NB4 (cell line): Measurements from ENCODE around the gene KIF5C.
A peak's percentile ranks its signal among the peaks of the same experiment; 100 is the strongest.

Source experiments
- DNase-seq: peaks from one replicate; pipeline ENCODE4 v3.0.0; 2010; ENCODE audit warnings: low read depth
- H3K4me3 ChIP-seq: one replicate; pipeline ENCODE4 v1.5.1; 2011; ENCODE audit warnings: mild to moderate bottlenecking, low read depth, low read length, moderate library complexity
- MYC ChIP-seq: IDR thresholded peaks from 2 replicates; pipeline ENCODE4 v1.6.1; 2011; ENCODE audit warnings: low read depth, low read length
- POLR2A ChIP-seq: IDR thresholded peaks from 2 replicates; pipeline ENCODE4 v1.6.1; 2011; ENCODE audit warnings: mild to moderate bottlenecking; ENCODE audit not compliant: insufficient read length; ENCODE audit errors: extremely low read depth
- TF ChIP-seq, protein P1 (sequence below): IDR thresholded peaks from one replicate; pipeline ENCODE4 v1.5.1; 2012; ENCODE audit warnings: low read depth, low read length
- TF ChIP-seq, protein P2 (sequence below): IDR thresholded peaks from 2 replicates; pipeline ENCODE4 v1.6.1; 2011; ENCODE audit warnings: low read depth, low read length

Gene KIF5C

DNA sequence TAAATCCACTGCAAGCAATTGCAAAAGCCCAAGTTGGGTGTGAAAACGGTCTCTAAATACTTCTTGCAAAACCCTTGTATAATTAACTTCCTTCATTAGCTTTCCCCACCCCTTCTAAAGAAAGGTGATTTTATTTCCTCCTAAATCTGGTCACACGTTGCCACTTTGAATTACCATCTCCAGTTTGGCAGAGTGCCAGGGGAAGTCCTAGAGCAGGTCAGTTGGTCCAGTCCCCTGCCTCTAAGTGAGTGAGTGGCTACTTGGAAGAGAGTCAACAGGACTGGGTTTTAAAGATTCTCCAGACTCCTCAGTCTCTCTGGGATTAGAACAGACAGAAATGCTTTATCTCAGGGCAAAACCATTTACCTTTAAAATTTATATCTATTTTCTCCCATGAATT, 144.7 kb downstream of the KIF5C start:
- DNase-seq = peak; percentile 29
- no peak overlapping the region for H3K4me3 ChIP-seq
- TF ChIP-seq, protein P1, sequence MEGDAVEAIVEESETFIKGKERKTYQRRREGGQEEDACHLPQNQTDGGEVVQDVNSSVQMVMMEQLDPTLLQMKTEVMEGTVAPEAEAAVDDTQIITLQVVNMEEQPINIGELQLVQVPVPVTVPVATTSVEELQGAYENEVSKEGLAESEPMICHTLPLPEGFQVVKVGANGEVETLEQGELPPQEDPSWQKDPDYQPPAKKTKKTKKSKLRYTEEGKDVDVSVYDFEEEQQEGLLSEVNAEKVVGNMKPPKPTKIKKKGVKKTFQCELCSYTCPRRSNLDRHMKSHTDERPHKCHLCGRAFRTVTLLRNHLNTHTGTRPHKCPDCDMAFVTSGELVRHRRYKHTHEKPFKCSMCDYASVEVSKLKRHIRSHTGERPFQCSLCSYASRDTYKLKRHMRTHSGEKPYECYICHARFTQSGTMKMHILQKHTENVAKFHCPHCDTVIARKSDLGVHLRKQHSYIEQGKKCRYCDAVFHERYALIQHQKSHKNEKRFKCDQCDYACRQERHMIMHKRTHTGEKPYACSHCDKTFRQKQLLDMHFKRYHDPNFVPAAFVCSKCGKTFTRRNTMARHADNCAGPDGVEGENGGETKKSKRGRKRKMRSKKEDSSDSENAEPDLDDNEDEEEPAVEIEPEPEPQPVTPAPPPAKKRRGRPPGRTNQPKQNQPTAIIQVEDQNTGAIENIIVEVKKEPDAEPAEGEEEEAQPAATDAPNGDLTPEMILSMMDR = no peak
- TF ChIP-seq, protein P2, sequence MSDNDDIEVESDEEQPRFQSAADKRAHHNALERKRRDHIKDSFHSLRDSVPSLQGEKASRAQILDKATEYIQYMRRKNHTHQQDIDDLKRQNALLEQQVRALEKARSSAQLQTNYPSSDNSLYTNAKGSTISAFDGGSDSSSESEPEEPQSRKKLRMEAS = no peak
- TF ChIP-seq POLR2A (no peak), MYC (no peak)

DNA sequence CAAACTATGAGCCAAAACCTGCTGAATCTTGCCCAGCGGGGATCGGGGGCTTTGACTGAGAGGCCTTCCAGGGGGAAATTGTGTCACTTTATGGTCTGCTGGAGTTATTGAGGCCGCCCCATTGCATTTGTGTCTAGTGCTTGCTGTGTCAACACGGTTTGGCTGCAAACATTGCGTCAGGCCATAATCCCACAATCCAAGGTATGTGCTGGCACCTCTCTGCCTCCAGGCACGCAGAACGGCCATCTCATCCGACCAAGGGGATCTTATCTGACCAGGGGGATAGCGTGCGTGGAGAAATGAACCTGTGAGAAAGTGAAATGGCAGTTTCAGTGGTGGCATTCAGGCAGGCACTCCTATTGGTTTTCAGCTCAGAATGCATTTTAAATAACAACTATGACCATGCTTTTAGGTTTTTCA, 145.4 kb downstream of the KIF5C start:
- peak; percentile 26 for DNase-seq
- H3K4me3 ChIP-seq = no peak overlapping the region
- TF ChIP-seq, protein P2 = no peak
- TF ChIP-seq POLR2A = no peak
- no peak for TF ChIP-seq MYC
- TF ChIP-seq, protein P1 = no peak

DNA sequence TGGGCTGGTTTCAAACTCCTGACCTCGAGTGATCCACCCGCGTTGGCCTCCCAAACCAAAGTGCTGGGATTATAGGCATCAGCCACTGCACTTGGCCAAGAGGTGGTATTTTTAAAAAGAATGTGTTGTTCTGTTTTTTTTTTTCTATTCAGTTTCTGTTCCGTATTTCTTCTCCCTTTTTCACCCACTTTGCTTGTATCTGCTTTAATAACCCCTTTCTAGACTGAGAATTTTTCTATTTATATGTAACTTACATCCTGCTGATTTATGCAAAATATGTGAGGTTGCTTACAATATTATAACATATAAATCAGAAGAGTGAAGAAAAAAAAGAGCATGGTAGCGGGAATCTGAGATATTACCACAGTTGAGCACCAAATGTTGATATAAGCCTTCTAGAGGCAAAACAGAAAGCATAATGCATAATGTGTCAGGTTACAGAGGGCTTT, 146.3 kb downstream of the KIF5C start:
- H3K4me3 ChIP-seq = no peak overlapping the region
- DNase-seq = no peak
- TF ChIP-seq, protein P2 = no peak
- TF ChIP-seq, protein P1 = no peak
- no peak for TF ChIP-seq MYC
- no peak for TF ChIP-seq POLR2A

DNA sequence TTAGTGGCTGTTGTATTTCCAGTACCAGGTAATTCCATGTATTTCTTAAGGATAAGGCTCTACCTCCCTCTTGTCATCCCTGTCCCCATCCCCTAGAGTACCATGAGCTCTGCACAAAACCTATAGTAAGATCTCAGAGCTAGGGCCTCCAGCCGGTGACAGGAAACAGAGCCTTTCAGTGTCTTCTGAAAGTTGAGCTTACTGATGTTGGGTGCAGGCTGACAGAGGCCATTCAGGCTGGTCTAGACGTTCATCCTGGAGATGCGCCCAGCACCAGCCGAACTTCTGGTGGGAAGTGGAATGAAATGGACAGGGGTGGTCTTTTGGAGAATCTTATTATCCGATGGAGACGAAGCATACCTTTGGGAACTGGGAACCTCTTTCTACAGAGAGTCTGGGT, 146.7 kb downstream of the KIF5C start:
- no peak overlapping the region for H3K4me3 ChIP-seq
- no peak for DNase-seq
- TF ChIP-seq POLR2A (no peak), MYC (no peak)
- TF ChIP-seq, protein P1 = no peak
- TF ChIP-seq, protein P2 = no peak

DNA sequence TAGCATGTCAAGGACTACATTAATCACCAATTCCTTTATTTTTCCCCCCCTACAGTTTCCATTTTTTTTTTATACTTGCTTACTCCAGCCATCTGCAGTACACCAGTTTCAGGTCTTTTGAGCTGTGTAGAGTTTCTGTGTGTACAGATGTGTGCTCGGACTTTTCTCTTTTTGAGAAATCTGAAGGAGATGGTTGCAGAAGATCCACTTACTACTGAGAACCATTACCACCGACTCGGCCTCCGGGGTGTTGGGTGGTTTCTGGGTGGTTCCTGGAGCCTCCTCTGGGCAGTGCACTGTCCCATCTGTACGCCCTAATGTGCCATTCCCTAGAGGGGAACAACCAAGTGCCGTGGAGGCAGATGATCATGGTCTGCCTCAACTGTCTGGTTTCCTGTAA, 148.1 kb downstream of the KIF5C start:
- DNase-seq = no peak
- TF ChIP-seq, protein P2 = no peak
- TF ChIP-seq POLR2A = no peak
- TF ChIP-seq, protein P1 = no peak
- no peak for TF ChIP-seq MYC
- no peak overlapping the region for H3K4me3 ChIP-seq

DNA sequence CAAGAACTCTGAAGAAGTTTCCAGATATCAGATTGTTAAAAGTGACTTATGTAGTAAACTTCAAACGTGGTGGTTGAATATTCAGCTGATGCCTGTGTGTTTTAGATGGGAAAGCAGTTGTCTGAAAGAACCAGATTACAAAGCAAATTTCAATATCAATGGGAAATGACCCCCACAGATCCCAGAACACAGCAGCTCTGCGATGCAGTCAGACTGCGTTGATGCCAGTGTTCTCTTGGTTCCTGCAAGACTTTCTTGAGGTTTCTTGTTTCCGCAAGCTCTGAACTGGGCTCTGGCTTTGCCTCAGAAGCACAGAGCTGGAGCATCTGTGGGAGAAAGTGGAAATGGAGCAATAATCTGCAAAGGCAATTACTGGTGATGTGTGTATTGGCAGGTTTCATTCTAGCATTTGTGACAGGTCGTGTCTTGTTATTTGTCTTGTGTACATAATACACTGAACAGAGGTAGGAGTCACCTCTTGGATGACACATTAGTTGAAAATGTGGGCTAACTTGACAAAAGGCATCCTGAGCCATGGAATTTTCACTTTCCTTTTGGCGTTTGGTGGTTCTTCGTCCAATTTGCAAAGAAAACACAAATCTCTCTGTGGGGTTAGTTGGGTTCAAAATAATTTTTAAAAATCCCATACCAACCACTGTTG, 152.7 kb downstream of the KIF5C start:
- no peak overlapping the region for H3K4me3 ChIP-seq
- TF ChIP-seq POLR2A = no peak
- TF ChIP-seq MYC = no peak
- TF ChIP-seq, protein P2 = no peak
- TF ChIP-seq, protein P1 = no peak
- no peak for DNase-seq
